HG02588 (cell line): ENCODE results near the gene TOR1B.
"Not testable (repeated sequence)": the region's sequence is repeated elsewhere in the genome, so short reads cannot be mapped to it uniquely, and the experiment has no call there.

ENCODE experiments used
- ATAC-seq: cut with Tn5 transposase; IDR thresholded peaks from one replicate; pipeline ENCODE4 v1.9.1; 2021; ENCODE audit warnings: mild to moderate bottlenecking, moderate library complexity; ENCODE audit not compliant: unreplicated experiment

The TOR1B gene

GRCh38 chr9:129776096-129776495, 26.9 kb upstream of the TOR1B start:
- ATAC-seq = not testable (repeated sequence)

- ATAC-seq = no peak
Measured at GRCh38 chr9:129776566-129776937, 26.4 kb upstream of the TOR1B start.

- no peak for ATAC-seq
Measured at GRCh38 chr9:129776938-129777768, 25.8 kb upstream of the TOR1B start.

- no peak for ATAC-seq
Measured at GRCh38 chr9:129777769-129778130, 25.2 kb upstream of the TOR1B start.

GRCh38 chr9:129778469-129778868, 24.5 kb upstream of the TOR1B start:
- ATAC-seq = no peak

GRCh38 chr9:129779560-129780190, 23.3 kb upstream of the TOR1B start:
- no peak for ATAC-seq

GRCh38 chr9:129781131-129781530, 21.9 kb upstream of the TOR1B start:
- no peak for ATAC-seq

GRCh38 chr9:129781981-129782380, 21.0 kb upstream of the TOR1B start:
- ATAC-seq = no peak

- peak; percentile 50 for ATAC-seq
Measured at GRCh38 chr9:129783516-129784361, 19.2 kb upstream of the TOR1B start.

- not testable (repeated sequence) for ATAC-seq
Measured at GRCh38 chr9:129784970-129785369, 18.0 kb upstream of the TOR1B start.

- no peak for ATAC-seq
Measured at GRCh38 chr9:129785866-129786265, 17.1 kb upstream of the TOR1B start.

- ATAC-seq = no peak
Measured at GRCh38 chr9:129786481-129786880, 16.5 kb upstream of the TOR1B start.

- no peak for ATAC-seq
Measured at GRCh38 chr9:129794549-129794948, 8.4 kb upstream of the TOR1B start.

GRCh38 chr9:129796029-129796428, 7.0 kb upstream of the TOR1B start:
- ATAC-seq = not testable (repeated sequence)

GRCh38 chr9:129798973-129799372, 4.0 kb upstream of the TOR1B start:
- ATAC-seq = no peak

GRCh38 chr9:129801504-129801903, 1.5 kb upstream of the TOR1B start:
- no peak for ATAC-seq

GRCh38 chr9:129803676-129804060, 684 bp downstream of the TOR1B start:
- no peak for ATAC-seq

- ATAC-seq = no peak
Measured at GRCh38 chr9:129806061-129806460, 3.1 kb downstream of the TOR1B start.

- no peak for ATAC-seq
Measured at GRCh38 chr9:129809346-129809745, 6.4 kb downstream of the TOR1B start.

- ATAC-seq = no peak
Measured at GRCh38 chr9:129810116-129810515, 7.1 kb downstream of the TOR1B start.

- ATAC-seq = no peak
Measured at GRCh38 chr9:129810788-129811187, 7.8 kb downstream of the TOR1B start.

GRCh38 chr9:129811967-129812363, 9.0 kb downstream of the TOR1B start:
- no peak for ATAC-seq
